Left colon (tissue), 2 donors: Measurements from ENCODE around the gene IL18R1. TPM values are rescaled to one million over a fixed set of nuclear protein-coding genes. Genes with fewer than 3 reads are reported as not detected.

Experiments
- ATAC-seq: fragments of 200-7000 bp; cut with Tn5 transposase; one replicate; pipeline ENCODE4 v1.9.1; 2020; ENCODE audit warnings: mild to moderate bottlenecking, moderate library complexity
- DNase-seq, 2 donors: peaks; one replicate each; pipeline ENCODE4 v3.0.0-alpha.2; 2020
- intact Hi-C, 2 donors: fragments of 100-400 bp; cut with DNase I in 1 of 2; cut with micrococcal nuclease in 1 of 2; formaldehyde crosslinking; loops; one replicate each; pipeline versions ENCODE4 v1.11.2 to v1.14.0; 2022; cut with DNase I, micrococcal nuclease
- total RNA-seq, 2 donors: library from RNA; stranded (reverse); fragmentation: NEBNext Ultra II Directional; extraction: Animal tissue kit (Norgen Biotek cat#: 25700); gene quantifications; one replicate each; pipeline ENCODE4 v1.2.1, GENCODE V29; 2021
- donor health status: DM: no; HTN: no; CAD: no.
- donor health status: DM: yes; HTN: yes; CAD: no.

IL18R1 gene
- total RNA-seq, 2 donors from 2014 or later, result 3.0 to 3.2 TPM

DNA sequence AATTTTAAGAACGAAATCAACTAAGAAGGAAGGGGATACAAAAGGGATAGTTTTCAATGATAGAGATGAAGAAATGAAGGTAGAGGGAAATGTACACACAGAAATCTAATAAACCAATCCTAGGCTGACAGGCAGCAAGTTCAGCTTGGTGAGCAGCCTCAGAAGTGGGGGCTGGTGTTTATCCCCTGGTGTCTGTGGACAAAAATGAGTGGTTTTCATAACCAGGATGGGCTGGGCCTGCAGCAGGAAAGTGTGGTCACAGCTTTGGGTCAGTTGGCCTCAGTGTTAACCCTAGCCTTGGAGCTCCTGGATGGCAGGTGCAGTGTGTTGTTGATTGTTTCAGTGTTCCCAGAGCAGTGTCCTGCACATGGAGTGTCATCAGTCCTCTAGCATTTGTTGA is 14.3 kb downstream of the IL18R1 start:
- DNase-seq (no peak), ATAC-seq (no peak)
- intact Hi-C loops, result no loop called here

DNA sequence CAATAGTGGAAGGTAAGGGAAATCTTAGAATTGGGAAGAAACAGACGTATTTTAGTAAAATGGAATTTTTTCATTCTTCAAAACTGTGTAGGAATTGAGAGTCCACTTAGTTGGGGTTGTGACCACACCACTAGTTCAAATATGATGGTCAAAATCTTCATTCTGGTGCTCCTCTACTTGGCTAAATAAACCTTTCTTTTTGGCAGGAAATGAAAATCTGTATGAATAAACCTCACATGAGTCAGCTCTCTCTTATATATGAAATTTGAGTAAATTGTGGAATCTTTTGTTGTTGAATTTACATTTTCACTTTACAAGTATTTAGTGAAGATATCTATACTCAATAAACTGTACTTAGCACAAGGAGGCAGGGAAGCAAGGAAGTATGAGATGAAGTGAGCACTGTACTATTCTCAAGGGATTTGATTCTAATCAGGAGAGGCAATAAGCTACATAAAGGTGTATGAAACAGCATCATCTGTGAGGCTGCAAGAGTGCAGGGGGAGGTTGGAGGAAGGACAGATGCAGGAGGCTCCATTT is 20.5 kb downstream of the IL18R1 start:
- ATAC-seq (no peak), DNase-seq (no peak)
- intact Hi-C loops, result no loop called here

DNA sequence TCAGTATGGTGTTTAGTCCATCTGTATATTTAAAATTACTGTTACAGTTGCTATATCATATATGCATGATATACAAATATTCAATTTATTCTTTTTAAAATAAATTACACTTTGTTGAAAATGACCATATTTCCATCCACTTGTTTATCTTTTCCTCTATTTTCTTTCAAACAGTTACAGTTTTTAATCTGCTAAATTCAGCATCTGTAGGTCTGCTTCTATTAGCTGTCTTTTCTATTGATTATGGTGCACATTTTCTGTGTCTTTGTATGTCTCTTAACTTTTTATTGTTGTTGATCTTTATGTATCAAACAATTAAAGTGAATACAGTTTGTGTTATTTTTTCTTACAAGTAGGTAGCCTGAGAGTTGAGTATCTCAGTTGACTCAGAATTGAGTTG is 28.1 kb downstream of the IL18R1 start:
- DNase-seq (no peak), ATAC-seq (no peak)
- intact Hi-C loops, result no loop called here

DNA sequence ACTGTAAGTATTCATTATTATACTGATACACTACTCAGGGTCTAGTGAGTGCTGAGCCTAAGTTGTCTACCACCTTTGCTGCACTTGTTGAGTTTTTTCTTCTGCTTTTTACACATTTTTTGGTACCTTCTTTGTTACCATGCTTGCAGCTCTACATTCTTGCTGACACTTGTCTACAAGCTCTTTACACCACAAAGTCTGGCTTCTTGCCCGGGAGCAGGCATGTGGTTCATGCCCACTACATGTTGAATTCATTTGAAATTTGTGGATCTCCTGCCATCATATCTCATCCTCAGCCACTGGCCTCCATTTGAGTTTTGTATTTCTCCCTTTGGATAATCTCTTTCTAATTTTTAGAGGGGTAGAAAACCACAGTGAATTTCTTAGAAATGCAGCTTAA is 29.9 kb downstream of the IL18R1 start:
- intact Hi-C loops, result no loop called here
- DNase-seq, result no peak
- no peak for ATAC-seq

DNA sequence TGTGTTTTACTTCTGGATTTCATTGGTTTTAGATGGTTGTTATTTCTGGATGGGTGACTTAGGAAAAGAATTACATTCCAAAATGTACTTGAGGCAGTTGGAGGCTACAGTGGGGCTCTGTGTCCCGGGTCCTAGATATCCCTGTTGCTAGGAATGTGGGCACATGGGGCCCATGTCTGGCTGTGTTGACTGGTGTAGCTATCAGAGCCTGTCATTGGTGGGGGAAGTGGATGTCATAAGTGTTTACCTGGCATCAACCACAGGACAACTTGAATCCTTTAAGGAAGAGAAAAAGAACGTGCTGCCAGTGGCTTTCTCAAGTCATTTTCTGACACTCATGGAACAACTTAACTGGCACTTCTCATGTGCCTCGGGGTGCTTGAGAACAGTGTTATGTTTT is 30.4 kb downstream of the IL18R1 start:
- ATAC-seq, result no peak

DNA sequence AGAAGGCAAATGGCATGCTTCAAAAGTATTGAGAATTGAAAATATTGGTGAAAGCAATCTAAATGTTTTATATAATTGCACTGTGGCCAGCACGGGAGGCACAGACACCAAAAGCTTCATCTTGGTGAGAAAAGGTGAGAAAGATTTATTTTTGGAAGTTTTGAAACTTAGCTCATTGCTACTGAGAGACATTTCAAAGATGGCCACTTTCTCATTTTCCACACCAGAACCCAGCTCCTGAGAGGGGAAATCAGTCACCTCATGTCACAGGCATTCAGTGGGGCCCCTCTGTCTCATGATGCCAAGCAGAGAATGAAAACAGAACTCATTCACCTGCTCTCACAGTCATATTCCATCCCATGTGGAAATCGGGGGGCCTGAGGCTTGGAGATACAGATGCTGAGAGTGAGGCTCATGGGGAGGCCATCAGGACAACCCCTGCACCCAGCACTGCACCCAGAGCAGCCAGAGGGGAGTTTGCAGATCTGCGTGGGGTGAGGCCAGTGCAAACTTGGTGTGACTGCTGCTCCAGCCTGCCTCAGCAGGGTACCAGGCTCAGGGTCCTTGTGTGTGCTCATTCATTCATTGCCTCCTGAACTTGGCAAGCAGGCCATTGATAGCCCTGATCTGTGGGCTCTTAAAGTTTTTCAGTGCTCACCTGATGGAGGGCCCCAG is 31.4 kb downstream of the IL18R1 start:
- DNase-seq (no peak), ATAC-seq (no peak)
- intact Hi-C loops, result no loop called here

More for the DNA sequence above, 30.4 kb downstream of the IL18R1 start:
- intact Hi-C loops, result no loop called here
- no peak for DNase-seq

DNA sequence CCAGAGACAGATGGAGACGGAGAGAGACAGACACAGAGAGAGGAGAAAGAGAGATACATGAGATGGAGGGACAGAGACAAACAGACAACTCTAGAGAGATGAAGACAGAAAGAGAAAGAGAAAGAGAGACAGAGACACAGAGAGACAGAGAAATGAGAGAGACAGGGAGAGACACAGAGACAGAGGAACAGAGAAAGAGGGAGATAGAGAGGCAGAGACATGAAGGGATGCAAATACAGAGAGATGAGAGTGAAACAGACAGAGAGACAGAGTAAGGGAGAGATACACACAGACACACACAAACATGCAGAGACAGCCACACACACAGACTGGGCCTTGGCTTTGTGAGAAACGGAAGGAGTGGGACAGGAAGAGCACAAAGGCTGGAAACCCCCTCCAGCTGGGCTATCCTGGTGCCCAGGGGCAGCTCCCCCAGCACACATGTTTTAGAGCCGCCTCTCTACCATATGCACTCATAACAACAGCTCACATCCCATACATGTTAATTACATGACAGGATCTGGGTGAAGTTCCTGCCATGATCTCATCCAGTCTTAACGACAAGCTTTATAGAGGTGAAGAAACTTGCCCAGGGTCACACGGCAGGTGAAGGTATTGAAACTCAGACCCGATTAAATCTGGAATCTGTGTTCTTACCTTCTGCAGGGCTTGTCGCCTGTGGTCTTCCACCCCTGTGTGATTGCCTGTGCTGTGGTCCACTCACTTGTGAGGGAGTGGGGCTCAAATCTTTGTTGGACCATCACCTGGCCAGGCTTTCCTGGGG is 32.4 kb downstream of the IL18R1 start:
- ATAC-seq (no peak), DNase-seq (no peak)
- intact Hi-C loops, result no loop called here

DNA sequence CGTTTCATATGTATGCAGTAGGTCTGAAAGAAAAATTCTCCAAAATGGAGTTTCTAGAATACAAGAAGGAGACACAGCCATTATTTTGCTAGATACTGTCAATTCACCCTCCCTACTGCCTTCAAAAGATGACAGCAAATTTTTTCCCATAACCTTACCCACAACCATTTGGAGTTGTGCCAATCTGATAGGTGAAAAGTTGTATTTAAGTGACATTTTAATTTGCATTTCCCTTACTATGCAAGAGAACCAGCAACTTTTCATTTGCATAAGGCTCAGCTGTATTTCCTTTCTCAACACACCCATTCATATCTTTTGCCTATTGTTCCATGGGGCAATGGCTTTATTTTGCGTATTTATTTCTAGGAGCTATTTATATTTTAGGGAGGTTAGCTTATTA is 36.0 kb downstream of the IL18R1 start:
- ATAC-seq (no peak), DNase-seq (no peak)

DNA sequence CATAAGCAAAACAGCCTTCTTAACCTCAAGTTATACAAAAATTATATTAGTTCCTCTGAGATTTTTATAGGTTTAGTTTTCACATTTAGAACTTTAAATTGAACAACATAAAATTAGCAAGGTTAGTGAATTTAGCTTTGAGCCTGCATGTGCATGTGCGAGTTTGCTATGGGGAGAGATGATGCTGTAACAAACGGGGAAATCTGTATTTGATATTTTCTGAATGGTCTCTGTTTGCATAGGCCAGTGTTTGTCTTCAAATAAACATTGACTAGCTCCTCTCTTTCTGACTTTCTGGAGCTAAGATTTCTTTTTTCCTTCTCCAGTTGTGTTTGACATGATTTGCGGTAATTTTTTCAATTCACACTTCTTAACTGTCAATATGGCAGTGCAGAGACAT is 36.5 kb downstream of the IL18R1 start:
- ATAC-seq (no peak), DNase-seq (no peak)
- intact Hi-C loops, result no loop called here

More for the DNA sequence above, 36.0 kb downstream of the IL18R1 start:
- intact Hi-C loops, result no loop called here

DNA sequence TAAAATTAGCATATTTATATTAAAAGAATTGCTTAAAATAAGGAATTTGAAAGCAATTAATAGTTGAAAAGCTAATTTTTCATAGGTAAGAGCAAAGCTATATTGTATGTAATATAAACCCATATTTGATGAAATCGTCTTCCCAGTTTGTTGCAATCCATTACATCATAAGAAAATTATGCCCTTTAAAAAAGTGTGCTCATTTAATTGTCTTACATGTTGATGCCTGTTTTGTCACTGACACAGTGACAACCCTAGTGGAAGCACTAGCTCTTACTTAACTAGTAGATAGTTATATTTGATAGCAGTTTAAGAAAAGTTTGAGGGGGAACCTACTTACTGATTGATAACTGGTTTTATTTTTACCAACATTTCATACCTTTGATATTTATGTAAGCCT is 37.3 kb downstream of the IL18R1 start:
- no peak for DNase-seq
- no peak for ATAC-seq
- intact Hi-C loops, result no loop called here

DNA sequence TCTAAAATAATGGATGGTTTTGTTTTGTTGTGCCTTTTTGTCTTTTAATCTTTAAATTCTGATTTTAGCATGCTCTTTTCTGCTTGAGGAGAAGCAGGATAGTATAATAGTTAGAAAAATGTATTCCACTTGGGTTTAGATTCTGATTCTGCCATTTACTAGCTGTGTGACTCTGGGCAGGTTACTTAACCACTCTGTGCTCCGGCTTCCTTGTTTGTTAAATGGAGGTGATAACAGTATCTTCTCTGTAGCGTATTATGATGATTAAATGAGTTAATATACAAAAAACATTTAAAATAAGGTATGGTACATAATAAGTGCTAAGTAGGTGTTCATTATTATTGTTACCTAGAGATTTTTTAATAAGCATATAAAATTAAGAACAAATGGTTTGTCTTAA is 40.4 kb downstream of the IL18R1 start:
- no peak for ATAC-seq
- no peak for DNase-seq
- intact Hi-C loops, result no loop called here

DNA sequence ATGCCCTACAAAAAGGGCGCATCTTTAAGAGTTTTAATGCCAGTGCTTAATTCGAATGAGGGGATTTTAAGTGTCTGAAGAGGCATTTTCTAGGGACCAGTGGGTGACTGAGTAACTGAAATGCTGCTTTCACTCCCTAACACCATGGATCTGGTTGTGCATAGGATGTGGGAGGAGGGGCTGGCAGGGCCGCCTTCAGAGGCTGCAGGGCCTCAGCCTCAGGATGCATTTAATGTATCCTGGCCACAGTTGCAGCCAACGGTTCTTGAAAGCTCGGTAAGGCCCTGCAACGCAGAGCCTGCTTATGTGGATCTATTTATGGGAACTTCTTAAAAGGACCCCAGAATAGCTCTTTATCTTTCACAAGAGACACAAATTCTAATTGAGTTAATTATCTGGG is 41.6 kb downstream of the IL18R1 start:
- DNase-seq (no peak), ATAC-seq (no peak)
- intact Hi-C loops, result no loop called here

DNA sequence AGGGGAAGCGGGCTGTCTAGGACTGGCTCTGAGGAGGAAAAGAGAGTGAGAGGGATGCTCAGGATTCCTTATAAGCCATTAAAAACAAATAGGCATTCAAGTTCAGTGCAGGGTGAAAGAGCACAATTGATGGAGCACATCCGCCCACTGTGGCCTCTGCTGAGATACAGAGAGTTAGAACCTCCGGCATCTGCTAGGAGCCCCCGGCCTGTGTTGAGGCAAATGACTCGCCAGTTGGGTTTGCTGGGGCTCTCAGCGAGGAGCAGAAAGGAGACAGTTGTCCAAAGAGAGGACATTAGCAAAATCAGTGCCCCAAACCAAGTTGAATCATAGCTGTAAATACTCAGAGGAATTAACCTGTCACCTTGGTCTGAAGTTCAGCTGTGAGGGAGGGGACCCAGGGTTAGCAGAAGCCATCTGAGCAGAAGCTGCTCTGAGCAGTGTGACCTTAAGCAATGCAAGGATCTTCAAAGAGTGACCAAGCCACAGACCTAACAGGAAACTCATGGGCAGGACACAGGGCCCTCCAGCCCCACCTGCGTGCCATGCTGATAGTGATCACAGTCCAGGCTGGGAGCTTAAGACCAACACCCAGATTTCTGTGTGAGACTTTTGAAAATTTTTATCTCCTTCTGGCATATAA is 44.0 kb downstream of the IL18R1 start:
- DNase-seq (no peak), ATAC-seq (no peak)
- intact Hi-C loops, result no loop called here

DNA sequence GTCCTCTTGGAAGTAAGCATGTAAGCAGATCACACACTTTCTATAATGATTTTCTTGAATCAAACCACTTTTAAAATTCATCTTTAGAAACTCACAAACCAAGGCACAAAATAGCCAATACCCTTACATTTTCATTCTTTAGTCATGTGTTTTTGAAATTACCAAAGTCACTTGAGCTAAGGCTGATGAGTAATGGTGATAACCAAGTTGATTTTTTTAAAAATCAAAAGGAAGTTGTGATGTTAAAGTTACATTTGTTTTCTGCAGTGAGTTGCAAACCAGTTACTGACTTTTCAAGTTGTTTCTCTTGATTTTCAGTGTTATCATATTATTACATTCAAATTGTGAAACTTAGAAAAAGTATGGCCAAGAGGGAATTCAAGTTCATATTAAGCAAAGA is 45.9 kb downstream of the IL18R1 start:
- ATAC-seq, result no peak
- intact Hi-C loops, result no loop called here
- DNase-seq, result no peak

DNA sequence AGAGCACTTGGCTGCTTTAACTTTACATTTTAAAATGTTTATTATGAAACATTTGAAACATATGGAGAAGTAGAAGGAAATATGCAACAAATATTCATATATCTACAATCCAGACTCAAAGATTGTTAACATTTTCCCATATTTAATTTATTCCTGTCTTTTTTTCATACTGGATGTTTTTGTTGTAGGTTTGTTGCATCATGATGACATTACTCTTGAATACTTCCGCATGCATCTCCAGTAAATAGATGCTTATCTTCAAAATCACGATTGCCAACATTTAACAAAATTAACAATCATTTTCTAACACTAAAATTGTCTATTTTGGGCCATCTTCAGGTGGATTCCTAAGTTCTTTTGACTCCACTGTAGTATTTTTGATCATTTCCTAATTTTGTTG is 46.3 kb downstream of the IL18R1 start:
- ATAC-seq (no peak), DNase-seq (no peak)
- intact Hi-C loops, result no loop called here

DNA sequence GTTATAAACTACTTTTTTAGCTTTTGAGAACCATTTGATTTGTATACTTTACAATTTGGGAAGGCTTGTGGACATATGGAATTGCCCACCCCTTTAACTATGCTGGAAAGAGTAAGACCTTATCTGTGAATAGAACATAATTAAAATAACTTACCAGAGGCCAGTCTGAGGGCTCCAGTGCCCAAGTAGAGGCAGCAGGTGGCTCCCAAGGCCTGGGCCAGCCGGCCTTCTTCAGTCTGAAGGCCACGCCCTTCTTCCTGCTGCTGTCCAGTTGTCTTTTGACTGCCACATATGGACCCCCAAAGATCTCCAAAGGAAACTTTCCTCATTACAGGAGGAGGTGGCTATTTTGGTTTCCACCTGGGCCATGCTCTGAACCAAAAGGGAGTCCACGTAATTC is 55.4 kb downstream of the IL18R1 start:
- no peak for DNase-seq
- intact Hi-C loops, result no loop called here
- no peak for ATAC-seq

DNA sequence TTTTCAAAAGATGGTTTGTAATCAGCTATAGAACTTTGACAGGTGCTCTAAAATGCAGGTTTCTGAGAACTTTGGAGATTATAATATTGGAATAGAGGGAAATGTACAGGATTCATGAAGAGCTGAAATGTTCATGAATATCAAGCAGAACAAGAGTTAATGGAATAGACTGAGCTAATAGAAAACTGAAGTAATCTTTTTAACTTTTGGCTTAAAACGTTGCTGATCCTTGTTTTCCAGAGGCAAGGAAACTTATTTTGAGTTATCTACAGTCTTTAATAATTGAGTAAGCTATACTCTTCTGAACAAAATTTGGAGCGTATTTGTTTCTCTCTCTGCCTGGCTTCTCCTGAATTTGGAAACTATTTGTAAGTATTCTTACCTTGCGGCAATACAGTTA is 56.6 kb downstream of the IL18R1 start:
- intact Hi-C loops, result no loop called here
- DNase-seq (no peak), ATAC-seq (no peak)

DNA sequence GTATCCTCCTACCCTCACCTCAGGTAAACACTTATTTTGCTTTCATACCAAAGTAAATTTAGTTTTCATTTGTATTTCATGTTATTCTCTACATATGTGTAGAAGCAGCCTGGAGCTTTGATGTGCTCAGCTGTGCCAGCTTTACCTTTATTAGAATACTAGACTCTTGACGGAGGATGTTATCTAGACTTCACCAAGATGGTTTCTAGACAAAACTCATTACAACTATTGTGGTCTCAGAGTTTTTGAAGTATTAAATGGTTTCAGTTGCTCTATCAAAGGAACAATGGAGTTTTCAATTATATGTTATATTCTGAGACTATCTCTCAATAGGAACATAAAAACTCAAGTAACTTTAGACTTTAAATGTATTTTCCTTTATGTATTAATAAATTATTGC is 62.4 kb downstream of the IL18R1 start:
- intact Hi-C loops, result no loop called here
- DNase-seq, result no peak
- no peak for ATAC-seq

DNA sequence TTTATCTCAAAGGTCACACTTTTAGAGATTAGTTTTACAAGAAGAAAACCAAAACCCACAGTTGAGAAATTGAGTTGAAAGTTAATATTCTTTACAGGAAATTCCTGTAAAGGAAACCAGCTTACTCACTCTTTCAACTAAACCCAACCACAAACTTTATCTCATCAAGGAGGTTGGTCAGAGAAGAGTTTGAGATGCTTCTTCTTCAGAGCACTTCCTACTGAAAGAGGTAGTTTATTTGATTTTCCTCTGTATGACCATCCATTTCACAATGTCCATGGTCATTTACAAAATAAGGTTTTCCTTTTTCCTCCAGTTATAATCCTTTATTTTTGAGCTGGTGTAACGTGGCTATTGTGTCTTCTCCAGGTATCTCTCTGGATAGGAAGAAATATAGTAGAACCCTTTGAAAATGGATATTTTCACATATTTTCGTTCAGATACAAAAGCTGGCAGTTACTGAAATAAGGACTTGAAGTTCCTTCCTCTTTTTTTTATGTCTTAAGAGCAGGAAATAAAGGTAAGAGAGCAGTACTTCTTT is 62.9 kb downstream of the IL18R1 start:
- DNase-seq (no peak), ATAC-seq (no peak)
- intact Hi-C loops, result no loop called here

DNA sequence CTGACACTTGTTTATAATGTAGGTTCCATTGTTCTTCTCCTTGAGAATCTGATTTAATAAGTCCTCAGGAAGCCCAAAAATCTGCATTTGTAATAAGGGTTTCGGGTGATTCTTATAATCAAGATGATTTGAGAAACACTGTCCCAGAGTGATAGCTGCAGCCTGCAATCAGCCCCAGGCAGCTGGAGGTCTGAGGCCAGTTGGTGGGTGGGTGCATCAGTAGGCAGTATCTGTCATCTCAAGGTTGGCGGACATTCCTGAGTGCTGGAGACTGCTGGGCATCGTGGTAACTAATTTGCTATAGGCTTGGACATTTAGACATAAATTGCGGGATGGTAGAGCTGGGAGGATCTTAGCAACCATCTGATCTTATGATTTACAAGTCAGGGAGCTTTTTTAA is 64.7 kb downstream of the IL18R1 start:
- DNase-seq (no peak), ATAC-seq (no peak)
- intact Hi-C loops, result no loop called here
